IPS-11a (cell line): ENCODE data around the gene VEZT.
"Not testable (repeated sequence)": the region's sequence is repeated elsewhere in the genome, so short reads cannot be mapped to it uniquely, and the experiment has no call there.

ENCODE experiments used
- H3K4me3 ChIP-seq: one replicate; pipeline ENCODE4 v1.5.1; 2013; ENCODE audit warnings: low read depth, low read length, control low read depth

The VEZT gene

GRCh38 chr12:95220726-95221125, 3.1 kb downstream of the VEZT start:
- no peak overlapping the region for H3K4me3 ChIP-seq

- no peak overlapping the region for H3K4me3 ChIP-seq
Observed at GRCh38 chr12:95224202-95225170, 6.9 kb downstream of the VEZT start.

GRCh38 chr12:95225645-95226212, 8.1 kb downstream of the VEZT start:
- no peak overlapping the region for H3K4me3 ChIP-seq

- H3K4me3 ChIP-seq, result no peak overlapping the region
Observed at GRCh38 chr12:95227818-95228356, 10.3 kb downstream of the VEZT start.

GRCh38 chr12:95228617-95229016, 11.0 kb downstream of the VEZT start:
- H3K4me3 ChIP-seq, result no peak overlapping the region

GRCh38 chr12:95229636-95230035, 12.0 kb downstream of the VEZT start:
- H3K4me3 ChIP-seq, result no peak overlapping the region

GRCh38 chr12:95230313-95230712, 12.7 kb downstream of the VEZT start:
- no peak overlapping the region for H3K4me3 ChIP-seq

GRCh38 chr12:95231190-95231589, 13.6 kb downstream of the VEZT start:
- no peak overlapping the region for H3K4me3 ChIP-seq

GRCh38 chr12:95234187-95234586, 16.6 kb downstream of the VEZT start:
- not testable (repeated sequence) for H3K4me3 ChIP-seq

GRCh38 chr12:95235621-95236020, 18.0 kb downstream of the VEZT start:
- not testable (repeated sequence) for H3K4me3 ChIP-seq

GRCh38 chr12:95237315-95237714, 19.7 kb downstream of the VEZT start:
- H3K4me3 ChIP-seq, result no peak overlapping the region

- H3K4me3 ChIP-seq, result no peak overlapping the region
Observed at GRCh38 chr12:95238150-95238549, 20.5 kb downstream of the VEZT start.

GRCh38 chr12:95239216-95239615, 21.6 kb downstream of the VEZT start:
- no peak overlapping the region for H3K4me3 ChIP-seq

GRCh38 chr12:95239835-95240234, 22.2 kb downstream of the VEZT start:
- H3K4me3 ChIP-seq, result not testable (repeated sequence)

GRCh38 chr12:95240556-95240955, 22.9 kb downstream of the VEZT start:
- no peak overlapping the region for H3K4me3 ChIP-seq

GRCh38 chr12:95241138-95241537, 23.5 kb downstream of the VEZT start:
- not testable (repeated sequence) for H3K4me3 ChIP-seq

- no peak overlapping the region for H3K4me3 ChIP-seq
Observed at GRCh38 chr12:95241761-95242506, 24.3 kb downstream of the VEZT start.

- H3K4me3 ChIP-seq, result no peak overlapping the region
Observed at GRCh38 chr12:95243497-95244183, 26.0 kb downstream of the VEZT start.

GRCh38 chr12:95244350-95244749, 26.7 kb downstream of the VEZT start:
- H3K4me3 ChIP-seq, result no peak overlapping the region

GRCh38 chr12:95248095-95248494, 30.5 kb downstream of the VEZT start:
- no peak overlapping the region for H3K4me3 ChIP-seq
